Measurements from ENCODE around the gene ACOX3. TPM values are rescaled to one million over a fixed set of nuclear protein-coding genes. Genes with fewer than 3 reads are reported as not detected.
A peak's percentile ranks its signal among the peaks of the same experiment; 100 is the strongest.

The ACOX3 gene
- total RNA-seq, 6 donors from 2014 or later: 23.7 to 56.6 (median 31.8) TPM

GRCh38 chr4:8475751-8476575 is 35.4 kb upstream of the ACOX3 start:
- TF ChIP-seq EP300 (IDR thresholded peaks at IDR 0.05) (no peak), CTCF (IDR thresholded peaks at IDR 0.05) (no peak), POLR2A (IDR thresholded peaks at IDR 0.05) (no peak), POLR2AphosphoS5 (IDR thresholded peaks at IDR 0.05) (no peak)
- H3K27ac ChIP-seq: no peak overlapping the region
- DNase-seq (no peak), ATAC-seq (ENCODE audit: low FRiP score in 2 of 2) (no peak)
- H3K27me3 ChIP-seq: no peaks in the 10 kb centered on the region
- H3K4me1 ChIP-seq: peaks cover 5 to 11% (median 10%) of the 10 kb centered on the region in 4 donors
- no peak overlapping the region for H3K4me3 ChIP-seq
- 80 to 93% methylated on average over 27 to 29 of the region's 29 CpGs for WGBS, 2 donors
- no peaks in the 10 kb centered on the region for H3K9me3 ChIP-seq
- H3K36me3 ChIP-seq: peaks cover 0 to 40% (median 19%) of the 10 kb centered on the region in 4 donors

GRCh38 chr4:8474856-8475255 is 34.3 kb upstream of the ACOX3 start:
- H3K36me3 ChIP-seq: peaks cover 0 to 45% (median 22%) of the 10 kb centered on the region in 4 donors
- no peak for DNase-seq
- H3K4me1 ChIP-seq: peaks cover 5 to 11% (median 10%) of the 10 kb centered on the region in 4 donors
- H3K9me3 ChIP-seq: no peaks in the 10 kb centered on the region
- no peak overlapping the region for H3K4me3 ChIP-seq
- TF ChIP-seq POLR2A (IDR thresholded peaks at IDR 0.05) (no peak), POLR2AphosphoS5 (IDR thresholded peaks at IDR 0.05) (no peak), CTCF (IDR thresholded peaks at IDR 0.05) (no peak), EP300 (IDR thresholded peaks at IDR 0.05) (no peak)
- ATAC-seq (ENCODE audit: low FRiP score in 2 of 2): no peak
- WGBS, 2 donors: 93 to 95% methylated on average over 7 to 13 of the region's 13 CpGs
- no peak overlapping the region for H3K27ac ChIP-seq
- no peaks in the 10 kb centered on the region for H3K27me3 ChIP-seq

GRCh38 chr4:8473920-8474590 is 33.5 kb upstream of the ACOX3 start:
- peaks cover 0 to 48% (median 30%) of the 10 kb centered on the region in 4 donors for H3K36me3 ChIP-seq
- H3K4me3 ChIP-seq: no peak overlapping the region
- ATAC-seq (ENCODE audit: low FRiP score in 2 of 2) (peak in 1 of 2 donors; percentile 3), DNase-seq (peak in 1 of 2 donors; percentile 79)
- TF ChIP-seq POLR2A (IDR thresholded peaks at IDR 0.05) (no peak), EP300 (IDR thresholded peaks at IDR 0.05) (no peak), POLR2AphosphoS5 (IDR thresholded peaks at IDR 0.05) (no peak), CTCF (IDR thresholded peaks at IDR 0.05) (no peak)
- WGBS, 2 donors: 88 to 90% methylated on average over 9 to 20 of the region's 20 CpGs
- H3K4me1 ChIP-seq: peaks cover 5 to 11% (median 10%) of the 10 kb centered on the region in 4 donors
- H3K27me3 ChIP-seq: no peaks in the 10 kb centered on the region
- H3K9me3 ChIP-seq: no peaks in the 10 kb centered on the region
- peak overlapping the region in 1 of 4 donors; percentile 50 for H3K27ac ChIP-seq

- H3K9me3 ChIP-seq: no peaks in the 10 kb centered on the region
- TF ChIP-seq EP300 (IDR thresholded peaks at IDR 0.05): no peak
- no peak for TF ChIP-seq CTCF (IDR thresholded peaks at IDR 0.05)
- TF ChIP-seq POLR2A (IDR thresholded peaks at IDR 0.05): no peak
- no peak for TF ChIP-seq POLR2AphosphoS5 (IDR thresholded peaks at IDR 0.05)
- WGBS, 2 donors: 81 to 96% methylated on average over 8 to 23 of the region's 23 CpGs
These were observed 32.8 kb upstream of the ACOX3 start for GRCh38 chr4:8473198-8473919.

More at GRCh38 chr4:8473198-8473919, 32.8 kb upstream of the ACOX3 start:
- H3K27ac ChIP-seq: peak overlapping the region; percentile 20 to 61 (median 44)
- ATAC-seq (ENCODE audit: low FRiP score in 2 of 2) (peak in 1 of 2 donors; percentile 20), DNase-seq (peak in 1 of 2 donors; percentile 79)
- H3K4me3 ChIP-seq: no peak overlapping the region
- peaks cover 5 to 12% (median 11%) of the 10 kb centered on the region in 4 donors for H3K4me1 ChIP-seq
- peaks cover 0 to 52% (median 32%) of the 10 kb centered on the region in 4 donors for H3K36me3 ChIP-seq
- no peaks in the 10 kb centered on the region for H3K27me3 ChIP-seq
